HEK293 (cell line): Measurements from ENCODE around the gene BTBD6.
A peak's percentile ranks its signal among the peaks of the same experiment; 100 is the strongest.

Experiments used
- CTCF ChIA-PET: fragments of 350-600 bp; formaldehyde crosslinking; extraction: SDS; loops from one replicate; lab custom pipeline; 2021; ENCODE audit warnings: antibody characterized with exemption; lab: Yijun Ruan, JAX
- POLR2A ChIA-PET: fragments of 300-600 bp; formaldehyde crosslinking; extraction: SDS; loops from one replicate; lab custom pipeline; 2020; ENCODE audit warnings: antibody characterized with exemption, inconsistent platforms; lab: Yijun Ruan, JAX
- H3K27ac ChIP-seq: fragments of 200-500 bp; sonication (Bioruptor generic); 2 replicates; pipeline ENCODE4 v1.5.1; 2014; ENCODE audit warnings: low read depth, low read length, control low read depth, inconsistent platforms; ENCODE audit errors: extremely low read depth
- H3K36me3 ChIP-seq, 2 experiments: fragments of 200-500 bp in 1 of 2; sonication (Bioruptor generic) in 1 of 2; 1 replicate in 1 of 2; 2 replicates in 1 of 2; pipeline ENCODE4 v1.5.1; 2014 to 2017; ENCODE audit warnings: inconsistent platforms in 2 of 2, low read length in 2 of 2; ENCODE audit not compliant: control insufficient read depth in 2 of 2, insufficient read depth in 1 of 2
- H3K4me1 ChIP-seq: fragments of 200-500 bp; sonication (Bioruptor generic); 2 replicates; pipeline ENCODE4 v1.5.1; 2014; ENCODE audit warnings: mild to moderate bottlenecking, low read length, inconsistent platforms; ENCODE audit not compliant: control insufficient read depth, insufficient read depth
- H3K4me3 ChIP-seq: 2 replicates; pipeline ENCODE4 v1.5.1; 2011; ENCODE audit warnings: low read depth, mild to moderate bottlenecking, control low read depth, low read length, moderate library complexity
- H3K9me3 ChIP-seq: fragments of 200-500 bp; sonication (Bioruptor generic); 2 replicates; pipeline ENCODE4 v1.5.1; 2014; ENCODE audit warnings: low read depth, low read length, inconsistent platforms; ENCODE audit not compliant: control insufficient read depth, insufficient read depth
- GFI1B ChIP-seq: fragments of 450-650 bp; formaldehyde crosslinking; IDR thresholded peaks from 2 replicates; pipeline ENCODE4 v1.5.1; 2016; ENCODE audit warnings: missing biosample characterization, missing genetic modification characterization
- KLF17 ChIP-seq: fragments of 450-650 bp; formaldehyde crosslinking; IDR thresholded peaks from 2 replicates; pipeline ENCODE4 v1.5.1; 2016; ENCODE audit warnings: missing biosample characterization, missing genetic modification characterization
- SCRT2 ChIP-seq: fragments of 450-650 bp; formaldehyde crosslinking; IDR thresholded peaks from 2 replicates; pipeline ENCODE4 v1.5.1; 2016; ENCODE audit warnings: missing biosample characterization, missing genetic modification characterization
- ZEB2 ChIP-seq: fragments of 450-650 bp; formaldehyde crosslinking; IDR thresholded peaks from 2 replicates; pipeline ENCODE4 v1.5.1; 2016; ENCODE audit warnings: missing biosample characterization, missing genetic modification characterization
- ZFHX2 ChIP-seq: fragments of 450-650 bp; formaldehyde crosslinking; conservative IDR thresholded peaks from 2 replicates; pipeline ENCODE4 v1.5.1; 2016; ENCODE audit warnings: missing biosample characterization, missing genetic modification characterization
- ZNF112 ChIP-seq: fragments of 450-650 bp; formaldehyde crosslinking; IDR thresholded peaks from 2 replicates; pipeline ENCODE4 v1.5.0; 2017; ENCODE audit warnings: missing biosample characterization, missing genetic modification characterization
- ZNF114 ChIP-seq: fragments of 450-650 bp; formaldehyde crosslinking; IDR thresholded peaks from 2 replicates; pipeline ENCODE4 v1.5.0; 2017; ENCODE audit warnings: missing biosample characterization, missing genetic modification characterization
- ZNF174 ChIP-seq: fragments of 450-650 bp; formaldehyde crosslinking; IDR thresholded peaks from 2 replicates; pipeline ENCODE4 v1.5.0; 2017; ENCODE audit warnings: missing biosample characterization, mild to moderate bottlenecking, missing genetic modification characterization
- ZNF266 ChIP-seq: fragments of 450-650 bp; formaldehyde crosslinking; IDR thresholded peaks from 2 replicates; pipeline ENCODE4 v1.5.1; 2016; ENCODE audit warnings: missing biosample characterization, missing genetic modification characterization, low read depth
- ZNF341 ChIP-seq: fragments of 450-650 bp; formaldehyde crosslinking; IDR thresholded peaks from 2 replicates; pipeline ENCODE4; 2016; ENCODE audit warnings: low read depth, missing biosample characterization, missing genetic modification characterization
- ZNF354C ChIP-seq: fragments of 450-650 bp; formaldehyde crosslinking; IDR thresholded peaks from 2 replicates; pipeline ENCODE4 v1.5.1; 2016; ENCODE audit warnings: missing biosample characterization, missing genetic modification characterization, low read depth, borderline replicate concordance
- ZNF423 ChIP-seq: fragments of 450-650 bp; formaldehyde crosslinking; IDR thresholded peaks from 2 replicates; pipeline ENCODE4 v1.5.1; 2016; ENCODE audit warnings: missing biosample characterization, missing genetic modification characterization
- ZNF600 ChIP-seq: fragments of 450-650 bp; formaldehyde crosslinking; IDR thresholded peaks from 2 replicates; pipeline ENCODE4 v1.5.1; 2016; ENCODE audit warnings: missing biosample characterization, missing genetic modification characterization
- ZNF623 ChIP-seq: fragments of 450-650 bp; formaldehyde crosslinking; IDR thresholded peaks from 2 replicates; pipeline ENCODE4 v1.5.1; 2016; ENCODE audit warnings: missing biosample characterization, missing genetic modification characterization
- ZNF624 ChIP-seq: fragments of 450-650 bp; formaldehyde crosslinking; IDR thresholded peaks from 2 replicates; pipeline ENCODE4 v1.5.1; 2017; ENCODE audit warnings: missing biosample characterization, missing genetic modification characterization
- ZNF629 ChIP-seq: fragments of 450-650 bp; formaldehyde crosslinking; IDR thresholded peaks from 2 replicates; pipeline ENCODE4 v1.5.1; 2017; ENCODE audit warnings: missing biosample characterization, missing genetic modification characterization
- ZNF658 ChIP-seq: fragments of 450-650 bp; formaldehyde crosslinking; IDR thresholded peaks from 2 replicates; pipeline ENCODE4; 2016; ENCODE audit warnings: missing biosample characterization, missing genetic modification characterization
- ZNF670 ChIP-seq: fragments of 450-650 bp; formaldehyde crosslinking; IDR thresholded peaks from 2 replicates; pipeline ENCODE4 v1.5.1; 2016; ENCODE audit warnings: missing biosample characterization, missing genetic modification characterization, low read depth
- ZNF776 ChIP-seq: fragments of 450-650 bp; formaldehyde crosslinking; IDR thresholded peaks from 2 replicates; pipeline ENCODE4 v1.5.0; 2017; ENCODE audit warnings: missing biosample characterization, missing genetic modification characterization, borderline replicate concordance
- ZNF837 ChIP-seq: fragments of 450-650 bp; formaldehyde crosslinking; IDR thresholded peaks from 2 replicates; pipeline ENCODE4 v1.5.1; 2016; ENCODE audit warnings: missing biosample characterization, missing genetic modification characterization
- ZXDB ChIP-seq: fragments of 450-650 bp; formaldehyde crosslinking; IDR thresholded peaks from 2 replicates; pipeline ENCODE4 v1.5.1; 2016; ENCODE audit warnings: missing biosample characterization, missing genetic modification characterization
- TF ChIP-seq, protein P1 (sequence below): fragments of 450-650 bp; formaldehyde crosslinking; IDR thresholded peaks from 2 replicates; pipeline ENCODE4 v1.5.1; 2017; ENCODE audit warnings: missing biosample characterization, mild to moderate bottlenecking, missing genetic modification characterization, moderate library complexity
- TF ChIP-seq, protein P2 (sequence below): fragments of 450-650 bp; formaldehyde crosslinking; IDR thresholded peaks from 2 replicates; pipeline ENCODE4 v1.5.1; 2016; ENCODE audit warnings: missing biosample characterization, missing genetic modification characterization
- TF ChIP-seq, protein P3 (sequence below): fragments of 450-650 bp; formaldehyde crosslinking; IDR thresholded peaks from 2 replicates; pipeline ENCODE4 v1.5.1; 2016; ENCODE audit warnings: missing biosample characterization, missing genetic modification characterization

The BTBD6 gene

GRCh38 chr14:105220699-105221597, 27.4 kb upstream of the BTBD6 start:
- no peak overlapping the region for H3K27ac ChIP-seq
- POLR2A ChIA-PET: no interaction called here
- H3K36me3 ChIP-seq: peaks cover 4 to 86% of the 10 kb centered on the region in 2 experiments; a peak in 2 of 3 replicates
- CTCF ChIA-PET: no interaction called here
- no peaks in the 10 kb centered on the region for H3K9me3 ChIP-seq
- no peak overlapping the region for H3K4me3 ChIP-seq
- H3K4me1 ChIP-seq: no peaks in the 10 kb centered on the region
- TF ChIP-seq, protein P1, sequence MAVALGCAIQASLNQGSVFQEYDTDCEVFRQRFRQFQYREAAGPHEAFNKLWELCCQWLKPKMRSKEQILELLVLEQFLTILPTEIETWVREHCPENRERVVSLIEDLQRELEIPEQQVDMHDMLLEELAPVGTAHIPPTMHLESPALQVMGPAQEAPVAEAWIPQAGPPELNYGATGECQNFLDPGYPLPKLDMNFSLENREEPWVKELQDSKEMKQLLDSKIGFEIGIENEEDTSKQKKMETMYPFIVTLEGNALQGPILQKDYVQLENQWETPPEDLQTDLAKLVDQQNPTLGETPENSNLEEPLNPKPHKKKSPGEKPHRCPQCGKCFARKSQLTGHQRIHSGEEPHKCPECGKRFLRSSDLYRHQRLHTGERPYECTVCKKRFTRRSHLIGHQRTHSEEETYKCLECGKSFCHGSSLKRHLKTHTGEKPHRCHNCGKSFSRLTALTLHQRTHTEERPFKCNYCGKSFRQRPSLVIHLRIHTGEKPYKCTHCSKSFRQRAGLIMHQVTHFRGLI: no peak
- TF ChIP-seq ZNF174 (tag by site-specific recombination) (no peak), ZNF266 (tag by site-specific recombination) (no peak), ZXDB (tag by site-specific recombination) (no peak), ZNF112 (tag by site-specific recombination) (no peak), KLF17 (tag by site-specific recombination) (no peak), ZNF623 (peak; percentile 69), ZFHX2 (tag by site-specific recombination) (peak; percentile 22; the same call in 1 of the 2 replicates), SCRT2 (tag by site-specific recombination) (peak; percentile 71), ZNF658 (no peak), ZNF624 (tag by site-specific recombination) (no peak), ZNF837 (tag by site-specific recombination) (no peak), ZNF114 (no peak), ZEB2 (tag by site-specific recombination) (no peak), ZNF776 (tag by site-specific recombination) (no peak), ZNF600 (tag by site-specific recombination) (peak; percentile 33; the same call in 1 of the 2 replicates), ZNF423 (tag by site-specific recombination) (no peak), ZNF670 (tag by site-specific recombination) (no peak), ZNF354C (tag by site-specific recombination) (no peak), GFI1B (tag by site-specific recombination) (no peak), ZNF341 (tag by site-specific recombination) (no peak), ZNF629 (no peak)
- TF ChIP-seq, protein P2, sequence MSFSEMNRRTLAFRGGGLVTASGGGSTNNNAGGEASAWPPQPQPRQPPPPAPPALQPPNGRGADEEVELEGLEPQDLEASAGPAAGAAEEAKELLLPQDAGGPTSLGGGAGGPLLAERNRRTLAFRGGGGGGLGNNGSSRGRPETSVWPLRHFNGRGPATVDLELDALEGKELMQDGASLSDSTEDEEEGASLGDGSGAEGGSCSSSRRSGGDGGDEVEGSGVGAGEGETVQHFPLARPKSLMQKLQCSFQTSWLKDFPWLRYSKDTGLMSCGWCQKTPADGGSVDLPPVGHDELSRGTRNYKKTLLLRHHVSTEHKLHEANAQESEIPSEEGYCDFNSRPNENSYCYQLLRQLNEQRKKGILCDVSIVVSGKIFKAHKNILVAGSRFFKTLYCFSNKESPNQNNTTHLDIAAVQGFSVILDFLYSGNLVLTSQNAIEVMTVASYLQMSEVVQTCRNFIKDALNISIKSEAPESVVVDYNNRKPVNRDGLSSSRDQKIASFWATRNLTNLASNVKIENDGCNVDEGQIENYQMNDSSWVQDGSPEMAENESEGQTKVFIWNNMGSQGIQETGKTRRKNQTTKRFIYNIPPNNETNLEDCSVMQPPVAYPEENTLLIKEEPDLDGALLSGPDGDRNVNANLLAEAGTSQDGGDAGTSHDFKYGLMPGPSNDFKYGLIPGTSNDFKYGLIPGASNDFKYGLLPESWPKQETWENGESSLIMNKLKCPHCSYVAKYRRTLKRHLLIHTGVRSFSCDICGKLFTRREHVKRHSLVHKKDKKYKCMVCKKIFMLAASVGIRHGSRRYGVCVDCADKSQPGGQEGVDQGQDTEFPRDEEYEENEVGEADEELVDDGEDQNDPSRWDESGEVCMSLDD (tag by site-specific recombination): no peak
- TF ChIP-seq, protein P3, sequence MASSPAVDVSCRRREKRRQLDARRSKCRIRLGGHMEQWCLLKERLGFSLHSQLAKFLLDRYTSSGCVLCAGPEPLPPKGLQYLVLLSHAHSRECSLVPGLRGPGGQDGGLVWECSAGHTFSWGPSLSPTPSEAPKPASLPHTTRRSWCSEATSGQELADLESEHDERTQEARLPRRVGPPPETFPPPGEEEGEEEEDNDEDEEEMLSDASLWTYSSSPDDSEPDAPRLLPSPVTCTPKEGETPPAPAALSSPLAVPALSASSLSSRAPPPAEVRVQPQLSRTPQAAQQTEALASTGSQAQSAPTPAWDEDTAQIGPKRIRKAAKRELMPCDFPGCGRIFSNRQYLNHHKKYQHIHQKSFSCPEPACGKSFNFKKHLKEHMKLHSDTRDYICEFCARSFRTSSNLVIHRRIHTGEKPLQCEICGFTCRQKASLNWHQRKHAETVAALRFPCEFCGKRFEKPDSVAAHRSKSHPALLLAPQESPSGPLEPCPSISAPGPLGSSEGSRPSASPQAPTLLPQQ (tag by site-specific recombination): no peak
